ENCODE results near the gene SPTBN4.

DNA sequence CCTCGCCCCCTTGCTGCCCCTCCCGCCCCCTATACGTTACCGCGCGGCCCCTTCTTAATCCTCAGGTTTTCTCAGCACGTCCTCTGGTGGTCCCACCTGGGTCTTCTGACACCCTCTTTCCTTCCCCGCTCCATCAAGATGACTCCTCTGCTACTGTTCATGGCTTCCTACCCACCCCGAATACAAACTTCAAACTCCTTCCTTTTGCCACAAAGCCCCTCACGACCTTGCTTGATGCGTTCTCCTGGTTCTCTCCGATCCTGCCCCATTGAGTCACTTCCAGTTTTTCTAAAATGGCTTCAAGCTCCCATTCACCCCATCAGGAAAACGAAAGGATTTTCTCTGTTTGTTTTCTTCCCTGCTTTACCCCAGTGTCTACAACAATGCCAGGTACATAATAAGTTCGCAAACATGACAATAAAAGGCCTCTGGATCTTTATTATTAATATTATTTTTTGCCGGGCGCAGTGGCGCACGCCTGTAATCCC is 21.9 kb upstream of the SPTBN4 start:
- TF ChIP-seq, protein P1, sequence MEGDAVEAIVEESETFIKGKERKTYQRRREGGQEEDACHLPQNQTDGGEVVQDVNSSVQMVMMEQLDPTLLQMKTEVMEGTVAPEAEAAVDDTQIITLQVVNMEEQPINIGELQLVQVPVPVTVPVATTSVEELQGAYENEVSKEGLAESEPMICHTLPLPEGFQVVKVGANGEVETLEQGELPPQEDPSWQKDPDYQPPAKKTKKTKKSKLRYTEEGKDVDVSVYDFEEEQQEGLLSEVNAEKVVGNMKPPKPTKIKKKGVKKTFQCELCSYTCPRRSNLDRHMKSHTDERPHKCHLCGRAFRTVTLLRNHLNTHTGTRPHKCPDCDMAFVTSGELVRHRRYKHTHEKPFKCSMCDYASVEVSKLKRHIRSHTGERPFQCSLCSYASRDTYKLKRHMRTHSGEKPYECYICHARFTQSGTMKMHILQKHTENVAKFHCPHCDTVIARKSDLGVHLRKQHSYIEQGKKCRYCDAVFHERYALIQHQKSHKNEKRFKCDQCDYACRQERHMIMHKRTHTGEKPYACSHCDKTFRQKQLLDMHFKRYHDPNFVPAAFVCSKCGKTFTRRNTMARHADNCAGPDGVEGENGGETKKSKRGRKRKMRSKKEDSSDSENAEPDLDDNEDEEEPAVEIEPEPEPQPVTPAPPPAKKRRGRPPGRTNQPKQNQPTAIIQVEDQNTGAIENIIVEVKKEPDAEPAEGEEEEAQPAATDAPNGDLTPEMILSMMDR (IDR thresholded peaks at IDR 0.05; ENCODE audit: poor library complexity, severe bottlenecking), result peak; percentile 56
- TF ChIP-seq POLR2AphosphoS5 (IDR thresholded peaks at IDR 0.05), result peak; percentile 76

All from neural cell (in vitro differentiated cells).